HL-60 (cell line): ENCODE measurements around the gene PC.

ENCODE experiments used
- DNase-seq, 2 experiments: peaks; one replicate each; pipeline ENCODE4 v3.0.0-alpha.2; 2010 to 2020; ENCODE audit warnings: low read depth in 1 of 2, low spot score in 1 of 2
- H3K27ac ChIP-seq: fragments of 250-450 bp; sonication (Bioruptor Pico); replicated peaks from 2 replicates; pipeline ENCODE4 v1.5.1; 2020; ENCODE audit warnings: mild to moderate bottlenecking, moderate library complexity
- H3K27me3 ChIP-seq: fragments of 250-450 bp; sonication (Bioruptor Pico); 2 replicates; pipeline ENCODE4 v1.5.1; 2021; ENCODE audit warnings: mild to moderate bottlenecking, moderate library complexity; ENCODE audit not compliant: insufficient read depth, poor library complexity, severe bottlenecking
- H3K4me3 ChIP-seq: replicated peaks from 2 replicates; pipeline ENCODE4 v1.5.1; 2011; ENCODE audit warnings: mild to moderate bottlenecking, control low read depth, low read length; ENCODE audit not compliant: insufficient read depth
- CTCF ChIP-seq: IDR thresholded peaks from one replicate; pipeline ENCODE4 v1.5.1; 2011; ENCODE audit warnings: low read length, control low read depth, inconsistent platforms; ENCODE audit not compliant: insufficient read depth
- GABPA ChIP-seq: IDR thresholded peaks from 2 replicates; pipeline ENCODE4 v1.6.1; 2012; ENCODE audit warnings: low read depth
- POLR2AphosphoS5 ChIP-seq: IDR thresholded peaks from 2 replicates; pipeline ENCODE4 v1.6.1; 2012; ENCODE audit warnings: low read depth
- REST ChIP-seq: IDR thresholded peaks from 2 replicates; pipeline ENCODE4 v1.6.1; 2012; ENCODE audit warnings: low read depth; ENCODE audit not compliant: insufficient replicate concordance
- SPI1 ChIP-seq: IDR thresholded peaks from 2 replicates; pipeline ENCODE4 v1.6.1; 2012; ENCODE audit warnings: low read depth, mild to moderate bottlenecking, borderline replicate concordance

The PC gene

DNA sequence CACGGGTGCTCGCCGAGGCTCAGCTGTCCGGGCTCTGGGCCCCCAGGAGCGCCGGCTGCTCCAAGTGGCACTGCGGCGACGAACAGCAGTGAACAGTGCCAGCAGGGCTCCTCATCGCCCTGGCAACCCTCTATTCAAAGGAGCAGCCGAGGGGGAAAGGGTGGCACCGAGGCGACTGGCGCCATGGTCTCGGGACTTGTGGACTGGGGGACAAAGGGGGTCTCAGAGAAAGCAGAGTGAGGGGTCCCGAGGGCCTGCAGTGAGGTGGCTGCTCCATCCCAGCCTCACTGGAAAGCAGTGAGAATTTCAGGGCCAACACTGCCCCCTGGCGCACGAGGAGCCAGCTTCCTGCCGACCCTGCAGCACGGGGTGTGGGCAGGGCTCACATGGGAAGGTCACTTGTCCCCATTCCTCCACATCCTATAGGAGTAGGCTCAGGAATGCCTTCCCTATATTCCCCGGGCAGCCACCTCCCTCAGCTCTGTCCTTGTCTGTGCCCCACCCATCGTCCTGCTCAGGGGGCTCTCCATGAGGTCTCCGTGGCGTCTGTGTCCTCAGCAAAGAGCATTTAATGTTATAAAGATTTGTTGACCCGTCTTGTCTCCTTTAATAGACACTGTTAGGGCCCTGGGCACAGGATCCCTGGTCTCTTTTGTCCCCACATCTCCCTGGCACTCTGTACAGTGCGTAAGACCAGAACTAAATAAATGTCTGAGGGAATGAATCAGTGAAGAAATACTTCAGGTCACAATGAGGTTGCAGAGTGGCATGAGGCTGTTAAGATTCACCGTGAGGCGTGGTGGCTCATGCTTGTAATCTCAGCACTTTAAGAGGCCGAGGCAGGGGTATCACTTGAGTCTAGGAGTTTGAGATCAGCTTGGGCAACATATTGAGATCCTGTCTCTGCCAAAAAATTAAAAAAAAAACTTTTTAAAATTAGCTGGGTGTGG lies 74.9 kb downstream of the PC start:
- DNase-seq = peak in 1 of 2 experiments; percentile 58
- no peak overlapping the region for H3K27ac ChIP-seq
- H3K27me3 ChIP-seq = no peaks in the 10 kb centered on the region
- TF ChIP-seq REST (no peak), POLR2AphosphoS5 (no peak), GABPA (no peak), CTCF (peak; percentile 84), SPI1 (no peak)
- no peak overlapping the region for H3K4me3 ChIP-seq

DNA sequence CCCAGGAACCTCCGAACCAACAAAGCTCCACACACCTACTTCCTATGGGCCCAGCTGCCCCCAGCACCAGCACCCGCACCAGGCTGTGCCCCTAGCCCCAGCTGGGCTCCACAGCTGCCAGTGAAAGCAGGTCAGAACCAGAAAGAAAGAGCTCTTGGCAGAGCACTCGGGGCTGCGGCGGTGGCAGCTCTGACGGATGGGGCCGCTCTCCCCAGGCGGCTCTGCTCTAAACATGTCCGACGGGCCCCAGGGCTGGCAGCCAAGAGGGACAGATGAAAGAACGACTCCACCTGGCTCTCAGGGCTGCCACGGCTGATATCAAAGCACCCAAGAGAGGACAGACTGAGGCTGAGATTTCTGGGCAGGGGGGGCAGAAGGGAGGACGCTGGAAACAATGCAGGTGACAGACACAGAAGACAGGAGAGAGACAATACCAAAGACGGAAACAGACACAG lies 75.6 kb downstream of the PC start:
- Histone ChIP-seq H3K4me3 (no peak overlapping the region), H3K27me3 (no peaks in the 10 kb centered on the region), H3K27ac (no peak overlapping the region)
- no peak for TF ChIP-seq REST
- no peak for TF ChIP-seq POLR2AphosphoS5
- no peak for TF ChIP-seq CTCF
- TF ChIP-seq SPI1 = no peak
- TF ChIP-seq GABPA = no peak
- DNase-seq = no peak

- no peak for DNase-seq
- TF ChIP-seq GABPA (no peak), POLR2AphosphoS5 (no peak), REST (no peak), CTCF (no peak), SPI1 (no peak)
- Histone ChIP-seq H3K27me3 (no peaks in the 10 kb centered on the region), H3K27ac (no peak overlapping the region), H3K4me3 (no peak overlapping the region)
Measured at GRCh38 chr11:66881927-66882452, 76.2 kb downstream of the PC start.
